HAP-1 (cell line): ENCODE results near the gene IL10.

Source experiments
- DNase-seq, 2 experiments: peaks; one replicate each; pipeline ENCODE4 v3.0.0-alpha.2; 2016 to 2020; ENCODE audit warnings: low spot score in 2 of 2
- H3K27me3 ChIP-seq: fragments of 250-450 bp; sonication (Bioruptor Pico); 2 replicates; pipeline ENCODE4 v1.5.1; 2020; ENCODE audit warnings: low read depth, mild to moderate bottlenecking, moderate library complexity
- H3K36me3 ChIP-seq: fragments of 250-450 bp; sonication (Bioruptor Pico); replicated peaks from 2 replicates; pipeline ENCODE4 v1.5.1; 2020; ENCODE audit warnings: mild to moderate bottlenecking
- H3K4me1 ChIP-seq: fragments of 250-450 bp; sonication (Bioruptor Pico); 2 replicates; pipeline ENCODE4 v1.5.1; 2020; ENCODE audit warnings: mild to moderate bottlenecking
- H3K4me3 ChIP-seq: fragments of 250-450 bp; sonication (Bioruptor Pico); 2 replicates; pipeline ENCODE4 v1.5.1; 2020; ENCODE audit warnings: mild to moderate bottlenecking, moderate library complexity
- H3K9me3 ChIP-seq: fragments of 250-450 bp; sonication (Bioruptor Pico); 2 replicates; pipeline ENCODE4 v1.5.1; 2020; ENCODE audit warnings: mild to moderate bottlenecking, moderate library complexity
- in situ Hi-C: fragments of 300-500 bp; cut with MboI; formaldehyde crosslinking; loops from 3 replicates; pipeline ENCODE4 v1.14.3; 2020; ENCODE audit warnings: low sequenced_read_pairs, inconsistent platforms, mixed read lengths

IL10 gene

DNA sequence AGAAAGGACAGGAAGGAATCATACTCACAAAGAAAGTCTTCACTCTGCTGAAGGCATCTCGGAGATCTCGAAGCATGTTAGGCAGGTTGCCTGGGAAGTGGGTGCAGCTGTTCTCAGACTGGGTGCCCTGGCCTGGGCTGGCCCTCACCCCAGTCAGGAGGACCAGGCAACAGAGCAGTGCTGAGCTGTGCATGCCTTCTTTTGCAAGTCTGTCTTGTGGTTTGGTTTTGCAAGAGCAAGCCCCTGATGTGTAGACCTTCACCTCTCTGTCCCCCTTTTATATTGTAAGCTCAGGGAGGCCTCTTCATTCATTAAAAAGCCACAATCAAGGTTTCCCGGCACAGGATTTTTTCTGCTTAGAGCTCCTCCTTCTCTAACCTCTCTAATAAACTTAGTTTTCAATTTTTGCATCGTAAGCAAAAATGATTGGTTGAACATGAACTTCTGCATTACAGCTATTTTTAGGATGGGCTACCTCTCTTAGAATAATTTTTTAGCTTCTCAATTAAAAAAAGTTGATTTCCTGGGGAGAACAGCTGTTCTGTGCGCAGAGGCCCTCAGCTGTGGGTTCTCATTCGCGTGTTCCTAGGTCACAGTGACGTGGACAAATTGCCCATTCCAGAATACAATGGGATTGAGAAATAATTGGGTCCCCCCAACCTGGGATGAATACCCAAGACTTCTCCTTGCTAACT lies at the start of gene IL10:
IL10 (minus strand) TSS at position 252 of the 695 bp plus-strand sequence; CDS start at position 193, 59 bp downstream.
- Histone ChIP-seq H3K27me3 (peaks cover 5% of the 10 kb centered on the region; the same call in 1 of the 2 replicates), H3K4me3 (no peak within 1 kb of the TSS)
- no peak for DNase-seq

DNA sequence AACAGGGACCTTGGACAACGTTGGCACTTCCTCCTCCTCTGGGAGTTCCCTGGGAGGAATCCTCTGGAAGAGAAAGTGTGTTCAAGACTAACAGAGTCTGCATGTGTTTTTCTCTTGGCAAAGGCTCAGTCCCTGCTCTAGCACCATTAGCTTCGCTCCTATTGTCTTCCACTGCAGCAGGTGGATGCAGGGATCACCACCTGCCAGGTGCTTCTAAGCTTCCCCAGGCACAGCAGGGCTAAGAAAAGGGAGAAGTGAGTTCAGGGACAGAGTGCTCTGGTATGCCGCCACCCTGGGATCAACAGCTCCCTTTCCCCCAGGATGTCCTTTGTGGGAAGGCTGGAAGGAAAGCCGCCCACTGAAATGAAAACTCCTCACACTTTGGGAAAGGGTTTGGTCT lies 49.2 kb upstream of the IL10 start:
- in situ Hi-C loops, result no loop called here
- DNase-seq, result no peak
- H3K4me3 ChIP-seq, result no peak overlapping the region

More for the DNA sequence above, at the start of gene IL10:
- in situ Hi-C loops, result no loop called here
- no peaks in the 10 kb centered on the region for H3K36me3 ChIP-seq
- H3K9me3 ChIP-seq, result no peaks in the 10 kb centered on the region
- no peaks in the 10 kb centered on the region for H3K4me1 ChIP-seq

DNA sequence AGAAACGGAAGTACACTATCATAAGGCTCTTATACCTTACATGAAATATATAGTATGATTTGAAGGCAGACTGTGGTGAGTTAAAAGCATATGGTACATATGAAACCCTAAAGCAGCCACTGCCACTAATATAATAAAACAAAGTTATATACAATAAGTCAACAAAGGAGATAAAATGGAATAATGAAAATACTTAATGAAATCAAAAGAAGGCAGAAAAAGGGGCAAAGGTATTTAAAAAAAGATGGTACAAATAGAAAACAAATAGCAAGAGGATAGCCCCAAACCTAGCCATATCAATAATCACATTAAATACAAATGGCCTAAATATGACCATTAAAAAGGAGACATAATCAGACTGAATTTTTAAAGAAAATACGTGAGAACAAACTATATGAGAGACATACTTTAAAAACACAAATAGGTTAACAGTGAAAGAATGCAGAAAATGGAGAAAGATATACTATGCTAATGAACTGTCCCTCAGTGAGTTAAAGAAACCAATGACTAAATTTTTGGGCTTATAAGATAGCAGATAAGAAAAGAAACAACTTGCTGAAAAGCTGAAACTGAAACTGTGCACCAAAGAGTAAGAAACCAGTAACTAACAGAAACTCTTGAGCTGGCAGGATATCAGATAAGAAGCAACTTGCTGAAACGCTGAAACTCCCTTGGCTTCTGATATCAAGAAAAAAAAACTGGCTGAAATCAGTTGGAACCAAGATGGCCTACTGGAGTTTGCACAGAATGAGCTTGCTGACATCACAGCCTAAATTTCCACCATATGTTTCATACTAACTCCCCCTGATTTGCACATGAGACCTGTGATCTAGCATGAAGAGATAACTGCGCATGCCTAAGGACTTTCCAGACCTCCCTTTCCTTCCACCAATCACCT lies 44.3 kb upstream of the IL10 start:
- no peaks in the 10 kb centered on the region for H3K36me3 ChIP-seq
- no peaks in the 10 kb centered on the region for H3K27me3 ChIP-seq
- DNase-seq, result no peak
- no peak overlapping the region for H3K4me3 ChIP-seq
- H3K9me3 ChIP-seq, result no peaks in the 10 kb centered on the region
- H3K4me1 ChIP-seq, result no peaks in the 10 kb centered on the region
- in situ Hi-C loops, result no loop called here

More for the DNA sequence above, 49.2 kb upstream of the IL10 start:
- H3K36me3 ChIP-seq, result no peaks in the 10 kb centered on the region
- no peaks in the 10 kb centered on the region for H3K4me1 ChIP-seq
- H3K27me3 ChIP-seq, result no peaks in the 10 kb centered on the region
- H3K9me3 ChIP-seq, result no peaks in the 10 kb centered on the region

DNA sequence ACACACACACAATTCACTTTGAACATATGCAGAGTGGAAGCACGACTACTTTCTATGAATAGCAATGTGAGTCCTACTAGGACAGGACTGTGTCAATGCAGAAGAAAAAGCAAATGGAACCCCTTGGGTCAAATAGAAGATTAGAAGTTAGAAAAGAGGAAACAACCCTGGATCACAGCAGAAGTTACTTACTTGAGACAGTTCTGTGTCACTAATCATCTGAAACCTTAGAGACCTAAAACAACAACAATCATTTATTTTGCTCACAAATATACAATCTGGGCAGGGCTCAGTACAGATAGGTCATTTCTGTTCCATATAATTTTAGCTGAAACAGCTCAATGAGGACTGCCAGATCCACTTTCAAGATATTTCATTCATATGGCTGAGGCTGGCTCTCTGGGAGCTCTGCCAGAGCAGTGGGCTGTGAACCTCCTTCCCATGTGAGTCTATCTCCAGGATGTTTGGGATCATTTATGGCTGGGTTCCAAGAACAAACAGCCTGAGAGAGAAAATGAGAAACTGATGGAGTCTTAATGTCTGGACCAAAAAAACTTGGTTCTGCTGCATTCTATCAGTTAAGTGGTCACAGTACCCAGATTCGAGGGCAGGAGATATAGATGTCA lies 42.5 kb upstream of the IL10 start:
- Histone ChIP-seq H3K27me3 (no peaks in the 10 kb centered on the region), H3K4me1 (no peaks in the 10 kb centered on the region), H3K9me3 (no peaks in the 10 kb centered on the region), H3K4me3 (no peak overlapping the region), H3K36me3 (no peaks in the 10 kb centered on the region)
- DNase-seq, result no peak
- in situ Hi-C loops, result no loop called here

DNA sequence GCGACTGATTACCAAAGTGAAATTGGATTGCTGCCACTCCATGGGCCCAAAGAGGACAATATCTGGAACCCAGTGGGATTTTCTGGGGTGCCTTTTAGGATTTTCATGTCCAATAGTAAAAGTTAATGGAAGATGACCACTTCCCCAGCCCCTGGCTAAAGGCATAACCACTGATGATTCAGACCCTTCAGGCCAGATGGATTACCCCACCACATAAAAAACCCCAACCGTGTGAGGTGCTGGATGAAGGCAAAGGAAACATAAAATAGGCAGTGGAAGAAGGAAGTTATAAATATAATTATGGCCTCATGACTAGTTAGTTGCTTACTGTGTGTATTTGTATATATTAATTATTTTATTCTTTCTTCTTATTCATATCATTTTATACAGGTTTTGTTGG lies 40.2 kb upstream of the IL10 start:
- Histone ChIP-seq H3K27me3 (no peaks in the 10 kb centered on the region), H3K36me3 (no peaks in the 10 kb centered on the region), H3K9me3 (no peaks in the 10 kb centered on the region), H3K4me3 (no peak overlapping the region), H3K4me1 (no peaks in the 10 kb centered on the region)
- in situ Hi-C loops, result no loop called here
- DNase-seq, result no peak

DNA sequence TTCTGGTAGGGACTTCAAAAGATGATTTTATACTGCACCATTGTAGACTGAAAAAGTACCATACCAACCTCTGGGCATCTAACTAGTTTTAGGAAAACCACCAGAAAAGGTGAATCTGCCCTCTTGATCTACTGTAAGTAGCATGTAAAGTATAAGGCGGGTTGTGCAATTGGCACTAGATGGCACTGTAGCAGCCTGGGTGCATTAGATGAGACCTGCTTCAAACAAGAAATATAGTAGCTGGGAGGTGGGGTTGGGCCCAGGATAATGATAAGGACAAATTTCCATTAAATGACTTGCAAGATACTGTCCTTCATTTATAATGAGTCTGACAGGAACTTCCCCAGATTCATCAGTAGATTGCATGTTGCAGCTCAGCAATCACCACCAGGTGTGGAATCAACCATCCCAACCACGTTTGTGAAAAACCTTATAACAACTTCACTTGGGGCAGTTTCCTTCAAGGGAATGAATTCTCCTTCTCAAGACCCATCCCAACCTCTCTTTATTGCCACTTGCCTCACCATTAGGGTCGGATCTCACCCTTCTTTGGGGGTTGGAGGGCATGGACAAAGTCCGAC lies 37.3 kb upstream of the IL10 start:
- no peak for DNase-seq
- no peak overlapping the region for H3K4me3 ChIP-seq
- in situ Hi-C loops, result loop anchor here (10.0 kb wide), 1 partner anchor 65 kb away; no protein-coding TSS in a partner anchor
- no peaks in the 10 kb centered on the region for H3K4me1 ChIP-seq
- no peaks in the 10 kb centered on the region for H3K36me3 ChIP-seq
- no peaks in the 10 kb centered on the region for H3K9me3 ChIP-seq
- H3K27me3 ChIP-seq, result no peaks in the 10 kb centered on the region

DNA sequence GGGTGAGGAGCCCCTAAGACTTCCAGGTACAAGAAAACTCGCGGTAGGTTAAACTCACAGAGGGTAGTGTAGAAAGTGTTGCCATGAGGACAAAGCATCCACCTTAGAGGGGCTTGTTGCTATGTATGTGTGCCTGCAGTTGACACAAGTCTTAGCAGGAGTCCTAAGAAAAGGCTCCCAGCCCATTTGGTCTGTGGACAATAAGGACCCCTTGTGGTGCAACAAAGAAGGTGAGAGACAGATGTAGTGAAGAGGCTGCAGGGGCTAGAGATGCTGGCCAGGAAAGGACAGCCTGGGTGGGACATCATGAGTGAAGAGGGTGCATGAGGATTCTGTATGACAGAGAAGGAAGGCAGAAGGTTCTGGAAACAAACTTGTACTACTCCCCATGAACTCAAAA lies 36.3 kb upstream of the IL10 start:
- in situ Hi-C loops, result loop anchor here (10.0 kb wide), 1 partner anchor 64 kb away; no protein-coding TSS in a partner anchor
- Histone ChIP-seq H3K4me1 (no peaks in the 10 kb centered on the region), H3K36me3 (no peaks in the 10 kb centered on the region), H3K9me3 (no peaks in the 10 kb centered on the region), H3K27me3 (no peaks in the 10 kb centered on the region), H3K4me3 (no peak overlapping the region)
- DNase-seq, result no peak

DNA sequence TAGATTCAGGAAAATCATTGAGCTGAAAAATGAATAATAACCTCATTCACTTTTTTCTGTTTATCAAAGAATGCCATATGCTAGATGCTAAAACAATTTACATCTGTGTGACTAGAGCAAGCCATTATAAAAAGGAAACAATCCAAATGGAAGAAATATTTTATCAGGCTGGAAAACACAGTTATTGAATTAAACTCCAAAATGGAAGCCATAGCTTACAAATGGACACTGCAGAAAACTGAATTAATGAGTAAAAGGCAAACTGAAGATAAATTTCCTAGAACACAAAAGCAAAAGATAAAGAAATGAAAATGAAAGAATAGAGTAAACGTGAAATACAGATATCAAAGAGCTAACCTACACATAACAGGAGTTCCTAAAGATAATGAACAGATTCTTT lies 33.1 kb upstream of the IL10 start:
- Histone ChIP-seq H3K9me3 (no peaks in the 10 kb centered on the region), H3K27me3 (no peaks in the 10 kb centered on the region), H3K4me1 (no peaks in the 10 kb centered on the region), H3K36me3 (no peaks in the 10 kb centered on the region), H3K4me3 (no peak overlapping the region)
- no peak for DNase-seq
- in situ Hi-C loops, result loop anchor here (10.0 kb wide), 1 partner anchor 61 kb away; no protein-coding TSS in a partner anchor

DNA sequence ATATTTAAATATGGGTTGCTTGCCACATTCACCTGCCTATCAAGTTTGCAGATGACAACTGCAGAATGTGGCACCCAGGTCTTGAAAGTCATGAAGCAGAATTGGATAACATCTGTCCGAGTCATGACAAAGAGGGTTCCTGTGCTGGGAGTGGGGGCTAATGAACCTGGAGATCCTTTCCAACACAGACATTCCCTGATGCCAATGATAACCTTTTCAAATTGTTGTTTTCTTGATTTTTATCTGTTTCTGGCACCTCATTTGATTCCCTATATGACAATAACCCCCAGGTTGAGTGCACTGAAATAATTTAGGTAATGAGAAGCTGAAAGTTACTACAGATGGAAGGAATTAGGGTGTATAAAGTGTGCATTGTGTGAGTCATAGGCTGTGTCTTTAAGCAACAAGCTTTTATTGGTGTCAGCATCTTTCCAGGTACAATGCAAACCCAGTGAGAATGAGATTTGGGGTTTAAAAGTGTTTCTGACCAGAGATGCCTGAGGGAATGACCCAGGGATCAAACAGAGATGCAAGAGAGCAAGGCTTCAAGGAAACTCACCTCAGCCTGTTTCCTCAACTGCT lies 32.0 kb upstream of the IL10 start:
- DNase-seq, result no peak
- Histone ChIP-seq H3K36me3 (no peaks in the 10 kb centered on the region), H3K9me3 (no peaks in the 10 kb centered on the region), H3K27me3 (0 out of 2 replicates have a peak, but pooled peaks cover 4% of the 10 kb centered on the region), H3K4me3 (no peak overlapping the region), H3K4me1 (no peaks in the 10 kb centered on the region)
- in situ Hi-C loops, result loop anchor here (10.0 kb wide), 1 partner anchor 59 kb away; no protein-coding TSS in a partner anchor

DNA sequence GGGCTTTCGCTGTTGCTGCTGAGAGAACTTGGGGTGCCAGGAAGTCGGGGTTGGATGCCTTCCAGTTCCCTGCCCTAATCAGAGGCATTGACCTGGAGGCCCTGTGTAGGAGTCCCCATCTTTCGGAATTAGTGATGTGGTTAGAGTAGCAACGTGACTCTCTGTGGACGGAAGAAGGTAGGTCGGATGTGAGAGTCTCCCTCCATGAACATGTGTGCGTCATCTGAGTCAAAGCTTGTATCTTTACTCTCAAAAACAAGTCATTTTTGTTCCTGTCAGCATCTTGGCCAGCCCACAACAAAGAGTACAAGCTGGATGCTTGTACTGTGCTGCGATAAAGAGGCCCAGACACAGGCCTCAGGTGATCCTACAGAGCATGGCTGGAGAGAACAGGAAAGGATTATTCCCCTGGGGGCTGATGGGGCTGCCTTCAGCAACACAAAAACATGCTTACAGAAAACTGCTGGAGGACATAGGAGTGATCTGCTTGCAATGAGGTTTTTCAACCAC lies 31.0 kb upstream of the IL10 start:
- Histone ChIP-seq H3K27me3 (0 out of 2 replicates have a peak, but pooled peaks cover 4% of the 10 kb centered on the region), H3K4me3 (no peak overlapping the region), H3K4me1 (no peaks in the 10 kb centered on the region), H3K36me3 (no peaks in the 10 kb centered on the region), H3K9me3 (no peaks in the 10 kb centered on the region)
- no peak for DNase-seq
- in situ Hi-C loops, result loop anchor here (10.0 kb wide), 1 partner anchor 58 kb away; no protein-coding TSS in a partner anchor

DNA sequence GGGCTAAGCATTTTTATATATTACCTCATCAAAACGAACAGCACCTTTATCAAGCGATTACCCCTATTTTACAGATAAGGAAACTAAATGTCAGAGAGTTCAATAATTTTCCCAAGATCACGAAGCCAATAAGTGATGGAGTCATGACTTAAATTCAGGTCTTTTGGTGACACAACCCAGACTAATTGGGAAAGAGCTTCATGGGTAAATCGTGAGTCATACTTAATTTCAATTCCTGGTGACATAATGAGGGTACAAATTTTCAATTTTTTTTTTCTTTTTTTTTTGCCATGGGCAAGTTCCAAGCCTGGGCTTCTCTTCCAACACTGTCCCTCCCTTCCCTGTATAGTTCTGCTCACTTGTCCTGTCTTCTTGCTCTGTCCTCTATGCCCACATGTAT lies 30.1 kb upstream of the IL10 start:
- DNase-seq, result no peak
- no peaks in the 10 kb centered on the region for H3K4me1 ChIP-seq
- in situ Hi-C loops, result loop anchor here (10.0 kb wide), 1 partner anchor 58 kb away; no protein-coding TSS in a partner anchor
- 0 out of 2 replicates have a peak, but pooled peaks cover 4% of the 10 kb centered on the region for H3K27me3 ChIP-seq
- no peak overlapping the region for H3K4me3 ChIP-seq
- H3K9me3 ChIP-seq, result no peaks in the 10 kb centered on the region
- no peaks in the 10 kb centered on the region for H3K36me3 ChIP-seq

DNA sequence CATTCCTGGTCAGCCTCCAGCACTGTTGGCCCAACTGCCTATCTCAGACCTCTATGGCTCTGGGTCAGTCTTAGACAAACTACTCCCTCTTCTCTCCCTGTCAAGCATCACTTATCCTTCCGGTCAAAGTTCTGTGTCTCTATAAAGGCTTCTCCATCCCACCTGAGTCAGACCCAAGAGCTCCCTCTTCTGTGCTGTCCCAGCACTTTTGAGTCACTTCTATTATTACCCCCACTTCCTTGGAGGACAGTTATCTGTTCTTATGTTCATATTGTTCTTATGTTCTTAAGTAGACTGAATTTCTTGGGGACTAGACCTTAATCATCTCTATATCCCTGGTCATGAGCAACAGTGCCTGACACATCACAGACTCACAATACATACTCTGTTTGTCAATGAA lies 29.2 kb upstream of the IL10 start:
- Histone ChIP-seq H3K27me3 (peaks cover 4% of the 10 kb centered on the region; the same call in 1 of the 2 replicates), H3K9me3 (no peaks in the 10 kb centered on the region), H3K36me3 (no peaks in the 10 kb centered on the region), H3K4me1 (no peaks in the 10 kb centered on the region), H3K4me3 (no peak overlapping the region)
- DNase-seq, result no peak
- in situ Hi-C loops, result loop anchor here (10.0 kb wide), 1 partner anchor 57 kb away; no protein-coding TSS in a partner anchor

DNA sequence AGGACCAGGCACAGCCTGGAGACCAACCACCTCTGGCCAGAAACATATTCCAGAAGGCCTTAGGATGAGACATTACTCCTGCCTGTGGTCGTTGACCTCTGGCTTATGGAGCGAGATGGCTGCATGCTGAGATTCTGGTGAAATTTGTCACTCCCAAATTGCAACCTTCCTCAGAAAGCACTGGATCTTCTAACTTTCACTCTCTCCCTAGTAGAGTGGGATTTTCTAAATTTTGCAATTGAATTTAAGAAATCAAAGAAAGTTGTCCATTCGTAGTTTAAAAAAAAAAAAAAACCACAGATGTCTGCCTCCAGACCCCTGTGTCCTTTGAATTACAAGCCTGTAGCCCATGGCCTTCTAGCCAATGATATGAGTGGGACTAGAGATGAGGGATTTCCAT lies 28.6 kb upstream of the IL10 start:
- H3K4me1 ChIP-seq, result no peaks in the 10 kb centered on the region
- in situ Hi-C loops, result loop anchor here (10.0 kb wide), 1 partner anchor 56 kb away; no protein-coding TSS in a partner anchor
- H3K9me3 ChIP-seq, result no peaks in the 10 kb centered on the region
- no peak overlapping the region for H3K4me3 ChIP-seq
- H3K36me3 ChIP-seq, result no peaks in the 10 kb centered on the region
- no peak for DNase-seq
- peaks cover 4% of the 10 kb centered on the region; the same call in 1 of the 2 replicates for H3K27me3 ChIP-seq
